Skeletal muscle cell (primary cell): Measurements from ENCODE around the gene ARHGAP42.
A peak's percentile ranks its signal among the peaks of the same experiment; 100 is the strongest.

Source experiments
- DNase-seq: peaks from one replicate; pipeline ENCODE4 v3.0.0-alpha.2; 2010; ENCODE audit warnings: low read depth
- H3K4me3 ChIP-seq: 2 replicates; pipeline ENCODE4 v1.5.1; 2011; ENCODE audit warnings: low read depth, mild to moderate bottlenecking, control low read depth, low read length, moderate library complexity

Gene ARHGAP42

GRCh38 chr11:100820621-100821020 lies 133.5 kb downstream of the ARHGAP42 start:
- no peak for DNase-seq

GRCh38 chr11:100821198-100821597 lies 134.1 kb downstream of the ARHGAP42 start:
- no peak for DNase-seq
- no peak overlapping the region for H3K4me3 ChIP-seq

More at GRCh38 chr11:100820621-100821020, 133.5 kb downstream of the ARHGAP42 start:
- no peak overlapping the region for H3K4me3 ChIP-seq

- DNase-seq = peak; percentile 78
- H3K4me3 ChIP-seq = no peak overlapping the region
These were observed 136.3 kb downstream of the ARHGAP42 start for GRCh38 chr11:100823360-100823759.

- no peak overlapping the region for H3K4me3 ChIP-seq
- DNase-seq = no peak
These were observed 137.1 kb downstream of the ARHGAP42 start for GRCh38 chr11:100824041-100824809.

GRCh38 chr11:100825626-100826025 lies 138.5 kb downstream of the ARHGAP42 start:
- DNase-seq = no peak
- no peak overlapping the region for H3K4me3 ChIP-seq

GRCh38 chr11:100827934-100828661 lies 141.0 kb downstream of the ARHGAP42 start:
- H3K4me3 ChIP-seq = no peak overlapping the region
- DNase-seq = peak; percentile 77

- DNase-seq = no peak
- no peak overlapping the region for H3K4me3 ChIP-seq
These were observed 143.2 kb downstream of the ARHGAP42 start for GRCh38 chr11:100830274-100830673.

- DNase-seq = peak; percentile 45
- H3K4me3 ChIP-seq = no peak overlapping the region
These were observed 144.1 kb downstream of the ARHGAP42 start for GRCh38 chr11:100830978-100831732.

GRCh38 chr11:100831929-100832494 lies 144.9 kb downstream of the ARHGAP42 start:
- DNase-seq = no peak
- H3K4me3 ChIP-seq = no peak overlapping the region

- no peak overlapping the region for H3K4me3 ChIP-seq
- no peak for DNase-seq
These were observed 145.7 kb downstream of the ARHGAP42 start for GRCh38 chr11:100832829-100833228.

- no peak overlapping the region for H3K4me3 ChIP-seq
- DNase-seq = no peak
These were observed 146.2 kb downstream of the ARHGAP42 start for GRCh38 chr11:100833276-100833675.

GRCh38 chr11:100835854-100836253 lies 148.8 kb downstream of the ARHGAP42 start:
- no peak for DNase-seq
- no peak overlapping the region for H3K4me3 ChIP-seq

GRCh38 chr11:100837311-100837710 lies 150.2 kb downstream of the ARHGAP42 start:
- no peak for DNase-seq
- H3K4me3 ChIP-seq = no peak overlapping the region

- H3K4me3 ChIP-seq = no peak overlapping the region
- DNase-seq = no peak
These were observed 154.8 kb downstream of the ARHGAP42 start for GRCh38 chr11:100841711-100842407.

GRCh38 chr11:100847696-100848216 lies 160.7 kb downstream of the ARHGAP42 start:
- no peak overlapping the region for H3K4me3 ChIP-seq
- DNase-seq = no peak

GRCh38 chr11:100849009-100849900 lies 162.2 kb downstream of the ARHGAP42 start:
- peak; percentile 85 for DNase-seq

GRCh38 chr11:100849901-100850235 lies 162.8 kb downstream of the ARHGAP42 start:
- DNase-seq = no peak
- no peak overlapping the region for H3K4me3 ChIP-seq

More at GRCh38 chr11:100849009-100849900, 162.2 kb downstream of the ARHGAP42 start:
- H3K4me3 ChIP-seq = no peak overlapping the region

- H3K4me3 ChIP-seq = no peak overlapping the region
- DNase-seq = no peak
These were observed 164.1 kb downstream of the ARHGAP42 start for GRCh38 chr11:100851147-100851546.
